Measurements from ENCODE around the gene TBC1D2B.

TBC1D2B gene

DNA sequence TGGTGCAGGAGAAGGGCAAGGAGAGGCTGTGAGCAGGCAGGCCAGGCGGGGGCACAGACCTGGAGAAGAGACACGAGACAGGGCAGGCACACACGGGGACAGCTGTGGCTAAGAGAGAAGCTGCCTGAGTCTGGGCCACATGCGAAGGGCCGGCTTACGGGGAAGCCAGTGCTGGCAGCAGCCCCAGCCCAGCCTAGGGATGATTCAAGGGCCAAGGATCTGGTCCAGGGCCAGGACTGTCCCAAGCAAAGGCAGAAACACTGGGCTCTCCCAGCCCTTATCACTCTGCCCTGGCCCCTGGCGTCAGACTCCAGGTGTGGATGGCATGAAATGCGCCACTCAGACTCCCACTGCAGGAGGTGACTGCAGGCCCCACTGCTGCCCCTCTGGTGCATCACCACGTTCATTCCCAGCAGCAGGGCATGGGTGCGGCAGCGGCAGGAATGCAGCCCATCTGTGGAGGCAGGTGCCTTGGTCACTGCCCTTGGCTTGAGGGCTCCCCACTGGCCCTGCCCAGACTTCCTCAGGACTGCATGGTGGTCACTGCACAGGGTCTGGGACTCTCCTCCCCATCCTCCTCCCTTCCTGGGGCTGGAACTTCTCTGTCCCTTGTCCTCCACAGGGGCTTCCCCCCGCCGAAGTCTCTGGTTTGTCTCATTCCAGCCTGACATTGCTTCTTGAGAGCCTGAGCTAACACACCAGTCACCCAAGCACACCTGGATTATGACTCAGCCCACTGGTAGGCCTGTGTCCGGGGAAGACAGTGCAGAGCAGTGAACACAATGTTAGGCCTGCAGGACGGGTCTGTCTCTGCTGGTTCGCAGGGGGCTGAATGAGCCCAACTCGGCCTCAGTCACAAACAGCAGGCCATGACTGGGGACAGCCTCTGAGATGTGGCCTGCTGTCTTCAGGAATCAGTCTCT lies 69.3 kb downstream of the TBC1D2B start:
- H3K27me3 ChIP-seq, result no peaks in the 10 kb centered on the region
- TF ChIP-seq, protein P1, sequence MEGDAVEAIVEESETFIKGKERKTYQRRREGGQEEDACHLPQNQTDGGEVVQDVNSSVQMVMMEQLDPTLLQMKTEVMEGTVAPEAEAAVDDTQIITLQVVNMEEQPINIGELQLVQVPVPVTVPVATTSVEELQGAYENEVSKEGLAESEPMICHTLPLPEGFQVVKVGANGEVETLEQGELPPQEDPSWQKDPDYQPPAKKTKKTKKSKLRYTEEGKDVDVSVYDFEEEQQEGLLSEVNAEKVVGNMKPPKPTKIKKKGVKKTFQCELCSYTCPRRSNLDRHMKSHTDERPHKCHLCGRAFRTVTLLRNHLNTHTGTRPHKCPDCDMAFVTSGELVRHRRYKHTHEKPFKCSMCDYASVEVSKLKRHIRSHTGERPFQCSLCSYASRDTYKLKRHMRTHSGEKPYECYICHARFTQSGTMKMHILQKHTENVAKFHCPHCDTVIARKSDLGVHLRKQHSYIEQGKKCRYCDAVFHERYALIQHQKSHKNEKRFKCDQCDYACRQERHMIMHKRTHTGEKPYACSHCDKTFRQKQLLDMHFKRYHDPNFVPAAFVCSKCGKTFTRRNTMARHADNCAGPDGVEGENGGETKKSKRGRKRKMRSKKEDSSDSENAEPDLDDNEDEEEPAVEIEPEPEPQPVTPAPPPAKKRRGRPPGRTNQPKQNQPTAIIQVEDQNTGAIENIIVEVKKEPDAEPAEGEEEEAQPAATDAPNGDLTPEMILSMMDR (IDR thresholded peaks at IDR 0.05), result no peak
- H3K27ac ChIP-seq, result peak overlapping the region; percentile 69
- H3K4me1 ChIP-seq (ENCODE audit: control insufficient read depth in 1 of 2, insufficient read depth in 1 of 2, low read depth in 1 of 2, low read length in 1 of 2), result peaks cover 49% of the 10 kb centered on the region in 2 experiments
- no peaks in the 10 kb centered on the region for H3K9me3 ChIP-seq
- peaks cover 80% of the 10 kb centered on the region for H3K36me3 ChIP-seq
- no peak overlapping the region for H3K4me3 ChIP-seq (ENCODE audit: low read depth in 1 of 2, low read length in 1 of 2)

DNA sequence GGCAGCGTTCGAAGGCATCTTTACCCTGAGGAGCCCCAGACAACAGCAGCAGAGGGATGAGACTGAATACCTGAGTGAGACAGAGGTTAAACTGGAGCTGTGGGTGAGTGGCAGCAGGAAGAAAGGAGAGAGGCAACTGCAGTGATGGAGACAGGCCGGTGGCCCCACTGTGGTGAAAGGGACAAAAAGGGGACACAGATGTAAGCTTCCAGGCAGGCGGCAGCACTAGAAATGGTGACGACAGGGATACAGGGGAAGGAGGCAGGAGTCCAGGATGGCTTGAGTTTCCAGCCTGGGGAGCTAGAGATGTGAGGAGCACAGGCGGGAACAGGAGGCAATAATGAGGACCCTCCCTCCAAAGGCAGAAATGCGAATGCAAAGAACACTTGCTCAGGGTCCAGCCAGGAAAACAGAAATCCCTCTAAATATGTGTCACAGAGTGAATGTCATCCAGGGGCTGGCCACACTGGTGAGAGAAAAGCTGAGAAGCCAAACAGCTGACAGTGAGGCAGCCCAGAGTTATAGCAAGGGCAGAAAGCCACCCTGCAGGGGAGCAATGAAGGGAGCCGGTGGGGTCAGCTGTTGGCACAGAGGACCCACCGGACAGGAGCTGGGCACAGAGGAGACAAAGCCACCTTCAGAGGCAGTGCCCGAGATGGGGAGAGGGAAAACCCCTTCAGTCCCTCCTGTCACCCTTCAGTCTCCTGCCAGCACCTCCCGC lies 70.1 kb downstream of the TBC1D2B start:
- Histone ChIP-seq H3K27ac (peak overlapping the region; percentile 69), H3K27me3 (no peaks in the 10 kb centered on the region), H3K4me1 (ENCODE audit: control insufficient read depth in 1 of 2, insufficient read depth in 1 of 2, low read depth in 1 of 2, low read length in 1 of 2) (peaks cover 40 to 41% of the 10 kb centered on the region in 2 experiments), H3K36me3 (peaks cover 81% of the 10 kb centered on the region), H3K4me3 (ENCODE audit: low read depth in 1 of 2, low read length in 1 of 2) (no peak overlapping the region), H3K9me3 (no peaks in the 10 kb centered on the region)
- TF ChIP-seq, protein P1 (IDR thresholded peaks at IDR 0.05), result no peak

DNA sequence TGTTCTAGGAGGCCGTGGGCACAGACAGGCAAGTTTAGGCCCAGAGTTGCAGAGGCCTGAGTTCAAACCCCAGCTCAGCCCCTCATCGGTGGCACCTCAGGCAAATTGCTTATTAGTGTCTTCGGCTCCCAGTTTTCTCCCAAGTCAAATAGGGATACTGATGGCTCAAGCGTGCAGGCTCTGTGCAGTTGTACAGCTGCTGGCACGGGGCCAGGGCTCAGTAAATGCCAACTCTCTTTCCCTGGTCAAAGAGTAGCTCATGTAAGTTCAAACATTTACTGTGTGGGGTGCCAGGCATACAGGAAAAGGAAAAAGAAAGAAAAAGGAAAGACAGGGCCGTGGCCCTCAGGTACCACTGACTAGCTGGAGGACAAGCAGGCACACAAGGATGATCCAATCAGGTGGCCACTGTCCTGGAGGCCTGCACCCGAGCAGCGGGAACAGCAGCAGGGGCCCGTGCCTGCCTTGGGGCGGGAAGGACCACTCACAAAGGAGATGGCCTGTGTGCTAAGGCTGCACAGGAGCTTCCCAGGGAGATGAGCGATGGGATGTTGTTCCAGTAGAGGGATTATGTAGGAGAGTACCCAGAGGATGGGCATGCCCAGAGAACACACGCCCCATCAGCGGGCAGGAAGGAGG lies 70.8 kb downstream of the TBC1D2B start:
- Histone ChIP-seq H3K27me3 (no peaks in the 10 kb centered on the region), H3K4me1 (ENCODE audit: control insufficient read depth in 1 of 2, insufficient read depth in 1 of 2, low read depth in 1 of 2, low read length in 1 of 2) (peaks cover 35% of the 10 kb centered on the region in 2 experiments), H3K27ac (peak overlapping the region; percentile 69), H3K36me3 (peaks cover 81% of the 10 kb centered on the region), H3K4me3 (ENCODE audit: low read depth in 1 of 2, low read length in 1 of 2) (no peak overlapping the region), H3K9me3 (no peaks in the 10 kb centered on the region)
- TF ChIP-seq, protein P1 (IDR thresholded peaks at IDR 0.05), result no peak

DNA sequence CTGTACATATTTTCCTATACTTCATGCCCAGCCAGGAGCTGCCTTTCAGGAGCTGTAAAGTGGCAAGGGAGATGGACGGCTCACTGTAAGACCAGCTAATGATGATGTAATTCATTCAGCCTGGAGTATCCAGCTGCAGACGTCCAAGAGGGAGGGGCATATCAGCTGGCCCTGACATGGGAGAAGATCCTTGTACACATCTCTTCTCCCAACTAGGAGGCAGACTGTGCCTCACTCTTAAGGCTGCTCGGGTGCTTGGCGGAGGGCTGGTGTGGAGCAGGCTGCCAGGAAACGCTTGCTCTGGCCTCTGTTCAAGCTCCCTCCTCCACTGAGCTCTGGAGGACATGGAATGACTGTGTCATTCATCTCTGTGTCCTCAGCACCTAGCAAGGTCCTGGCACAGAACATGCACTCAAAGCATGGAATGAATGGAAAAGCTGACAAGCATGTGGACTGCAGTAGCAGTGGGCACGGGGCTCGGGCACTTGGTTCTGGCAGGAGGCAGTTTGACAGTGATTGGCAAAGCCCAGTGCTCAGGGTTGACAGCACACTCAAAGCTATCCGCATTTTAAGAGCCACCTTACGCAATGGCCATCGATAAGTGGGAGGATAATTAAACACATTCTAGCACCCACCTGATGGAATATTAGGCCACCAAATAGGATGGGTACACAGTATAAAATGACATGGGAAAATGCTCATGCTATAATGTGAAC lies 72.4 kb downstream of the TBC1D2B start:
- peaks cover 85% of the 10 kb centered on the region for H3K36me3 ChIP-seq

More for the DNA sequence above, 72.4 kb downstream of the TBC1D2B start:
- H3K4me1 ChIP-seq (ENCODE audit: control insufficient read depth in 1 of 2, insufficient read depth in 1 of 2, low read depth in 1 of 2, low read length in 1 of 2), result peaks cover 44 to 47% of the 10 kb centered on the region in 2 experiments
- TF ChIP-seq, protein P1 (IDR thresholded peaks at IDR 0.05), result no peak
- no peaks in the 10 kb centered on the region for H3K9me3 ChIP-seq
- H3K27ac ChIP-seq, result peak overlapping the region; percentile 69
- H3K27me3 ChIP-seq, result no peaks in the 10 kb centered on the region
- H3K4me3 ChIP-seq (ENCODE audit: low read depth in 1 of 2, low read length in 1 of 2), result no peak overlapping the region

Measured in neutrophil (primary cell).